Measurements from ENCODE around the gene CTNNA2.

DNA sequence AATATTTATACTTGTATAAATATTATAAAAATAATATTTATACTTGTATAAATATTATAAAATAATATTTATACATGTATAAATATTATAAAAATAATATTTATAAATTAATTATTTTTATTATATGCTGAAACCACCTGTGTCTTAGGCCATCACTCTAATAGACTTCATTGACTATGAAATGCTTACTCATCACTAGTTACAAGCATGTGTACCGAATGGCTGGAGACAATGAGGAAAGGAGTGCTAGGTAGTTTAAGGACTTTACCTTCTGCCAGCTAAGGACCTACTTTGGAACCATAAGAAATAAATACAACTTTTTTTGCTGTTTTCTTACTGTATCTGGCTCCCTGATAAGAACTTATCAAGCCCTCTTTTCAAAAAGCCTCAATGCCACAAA, 562.9 kb downstream of the CTNNA2 start:
- TF ChIP-seq, protein P1, sequence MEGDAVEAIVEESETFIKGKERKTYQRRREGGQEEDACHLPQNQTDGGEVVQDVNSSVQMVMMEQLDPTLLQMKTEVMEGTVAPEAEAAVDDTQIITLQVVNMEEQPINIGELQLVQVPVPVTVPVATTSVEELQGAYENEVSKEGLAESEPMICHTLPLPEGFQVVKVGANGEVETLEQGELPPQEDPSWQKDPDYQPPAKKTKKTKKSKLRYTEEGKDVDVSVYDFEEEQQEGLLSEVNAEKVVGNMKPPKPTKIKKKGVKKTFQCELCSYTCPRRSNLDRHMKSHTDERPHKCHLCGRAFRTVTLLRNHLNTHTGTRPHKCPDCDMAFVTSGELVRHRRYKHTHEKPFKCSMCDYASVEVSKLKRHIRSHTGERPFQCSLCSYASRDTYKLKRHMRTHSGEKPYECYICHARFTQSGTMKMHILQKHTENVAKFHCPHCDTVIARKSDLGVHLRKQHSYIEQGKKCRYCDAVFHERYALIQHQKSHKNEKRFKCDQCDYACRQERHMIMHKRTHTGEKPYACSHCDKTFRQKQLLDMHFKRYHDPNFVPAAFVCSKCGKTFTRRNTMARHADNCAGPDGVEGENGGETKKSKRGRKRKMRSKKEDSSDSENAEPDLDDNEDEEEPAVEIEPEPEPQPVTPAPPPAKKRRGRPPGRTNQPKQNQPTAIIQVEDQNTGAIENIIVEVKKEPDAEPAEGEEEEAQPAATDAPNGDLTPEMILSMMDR (IDR thresholded peaks at IDR 0.05) = no peak
- no peak for TF ChIP-seq POLR2A (IDR thresholded peaks at IDR 0.05)

Measured in uterus (tissue), 2 donors.